Measurements from ENCODE around the gene CPED1.
A peak's percentile ranks its signal among the peaks of the same experiment; 100 is the strongest.
"Not testable (repeated sequence)": the region's sequence is repeated elsewhere in the genome, so short reads cannot be mapped to it uniquely, and the experiment has no call there.

Gene CPED1

GRCh38 chr7:121020989-121021969 is 32.8 kb downstream of the CPED1 start:
- no peak for DNase-seq

DNA sequence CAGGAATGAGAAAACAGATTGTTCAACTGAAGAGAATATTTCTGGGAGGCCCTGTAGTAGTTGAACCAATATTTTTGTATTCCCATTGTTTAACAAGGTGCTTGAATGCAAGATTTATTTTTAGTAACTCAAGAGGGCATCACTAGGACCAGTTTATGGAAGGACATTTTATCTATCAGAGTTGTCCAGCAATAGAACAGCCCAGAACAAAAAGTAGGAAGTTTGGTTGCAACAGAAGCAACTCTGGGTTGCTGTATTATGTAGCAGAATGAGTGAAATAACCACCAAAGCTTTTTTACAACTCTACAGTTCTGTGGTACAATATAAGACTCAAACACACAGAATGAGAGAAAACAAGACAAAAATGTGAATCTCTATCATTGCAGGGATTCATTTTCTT is 34.7 kb downstream of the CPED1 start:
- no peak for DNase-seq

GRCh38 chr7:121023683-121024511 is 35.4 kb downstream of the CPED1 start:
- no peak for DNase-seq

GRCh38 chr7:121024611-121025010 is 36.1 kb downstream of the CPED1 start:
- DNase-seq, result no peak

GRCh38 chr7:121026159-121026558 is 37.6 kb downstream of the CPED1 start:
- no peak for DNase-seq

- no peak for DNase-seq
These were observed 38.1 kb downstream of the CPED1 start for GRCh38 chr7:121026577-121027111.

DNA sequence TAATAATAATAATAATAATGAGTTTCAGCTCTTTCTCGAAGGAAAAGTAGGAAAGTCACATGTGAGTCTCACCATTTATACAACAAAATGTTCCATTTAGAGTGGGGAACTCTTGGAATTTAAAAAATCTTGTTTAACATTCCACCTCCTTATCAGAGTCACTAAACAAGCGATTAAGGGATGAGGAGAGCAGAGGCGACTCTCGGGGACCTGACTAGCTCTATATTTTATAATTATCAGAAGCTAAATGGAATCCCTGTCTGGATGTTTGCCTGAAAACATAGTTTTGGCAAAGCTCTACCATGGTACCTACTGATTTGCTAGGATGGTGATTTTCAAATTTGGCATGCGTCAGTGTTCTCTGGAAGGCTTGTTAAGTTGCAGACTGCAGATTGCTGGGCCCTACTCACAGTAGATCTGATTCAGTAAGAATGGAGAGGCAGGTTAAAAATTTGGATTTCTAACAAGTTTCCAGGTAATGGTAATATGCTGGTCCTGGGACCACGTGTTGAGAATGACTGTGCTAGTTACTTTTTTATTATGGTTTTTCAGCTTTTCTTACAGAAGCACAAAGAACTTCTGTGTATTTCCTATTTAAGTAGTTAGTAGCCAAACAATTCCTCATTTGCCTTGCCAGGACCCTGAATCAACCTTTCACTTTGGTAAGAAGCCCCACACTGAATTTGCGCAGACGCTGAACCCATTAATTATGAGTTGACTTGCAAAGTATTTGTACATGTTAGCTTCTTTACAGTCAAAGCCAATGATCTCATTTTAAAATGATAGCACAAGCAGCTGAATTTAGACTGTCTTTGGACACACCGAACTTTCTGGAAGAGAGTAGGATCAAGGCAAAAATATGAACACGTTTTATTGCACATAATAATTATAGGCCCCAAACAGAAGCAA is 39.5 kb downstream of the CPED1 start:
- no peak for DNase-seq

GRCh38 chr7:121029302-121029701 is 40.8 kb downstream of the CPED1 start:
- DNase-seq, result no peak

DNA sequence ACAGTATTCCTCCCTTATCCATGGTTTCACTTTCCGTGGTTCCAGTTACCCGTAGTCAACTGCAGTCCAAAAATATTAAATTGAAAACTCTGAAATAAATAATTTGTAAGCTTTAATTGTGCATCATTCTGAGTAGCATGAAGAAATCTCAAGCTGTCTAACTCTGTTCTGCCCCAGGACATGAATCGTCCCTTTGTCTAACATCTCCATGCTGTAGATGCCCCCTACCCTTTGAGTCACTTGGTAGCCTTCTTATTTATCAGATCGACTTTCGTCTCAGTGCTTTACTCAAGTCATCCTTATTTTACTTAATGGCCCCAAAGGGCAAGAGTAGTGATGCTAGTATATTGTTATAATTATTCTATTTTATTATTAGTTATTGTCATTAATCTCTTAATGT is 41.8 kb downstream of the CPED1 start:
- DNase-seq, result no peak

DNA sequence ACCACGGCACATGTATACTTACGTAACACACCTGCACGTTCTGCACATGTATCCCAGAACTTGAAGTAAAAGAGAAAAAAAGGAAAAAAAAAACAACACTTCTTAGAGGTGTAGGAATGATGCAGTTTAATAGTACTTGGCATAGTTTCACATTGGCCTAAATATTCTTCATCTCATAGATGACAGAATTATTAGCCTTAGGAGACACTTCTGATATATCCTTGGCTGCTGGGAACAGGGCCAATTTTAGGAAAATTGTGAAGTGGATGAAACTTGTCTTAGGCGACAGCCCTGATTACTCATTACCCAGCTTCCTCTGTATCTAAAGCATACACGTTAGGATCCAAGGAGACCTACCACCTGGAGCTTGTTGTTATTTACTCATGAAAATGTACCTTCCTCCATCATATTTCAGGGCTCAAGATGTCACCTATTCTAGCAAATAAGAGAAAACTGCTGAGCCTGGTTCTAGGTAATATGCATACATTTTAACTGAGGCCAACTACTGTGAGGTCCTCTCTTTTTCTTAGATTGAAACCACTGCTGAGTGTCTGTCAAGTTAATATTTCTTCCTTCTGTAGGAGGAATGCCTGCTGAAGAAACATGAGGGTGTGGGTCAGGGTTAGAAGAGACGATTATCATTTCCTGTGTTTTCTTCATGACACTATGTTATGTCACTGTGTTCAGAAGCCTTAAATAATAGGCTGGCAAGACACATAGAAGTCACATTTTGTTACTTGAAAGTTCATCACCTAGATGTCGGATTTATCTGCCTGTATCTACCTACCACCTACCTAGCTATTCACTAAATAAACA is 44.3 kb downstream of the CPED1 start:
- no peak for DNase-seq

DNA sequence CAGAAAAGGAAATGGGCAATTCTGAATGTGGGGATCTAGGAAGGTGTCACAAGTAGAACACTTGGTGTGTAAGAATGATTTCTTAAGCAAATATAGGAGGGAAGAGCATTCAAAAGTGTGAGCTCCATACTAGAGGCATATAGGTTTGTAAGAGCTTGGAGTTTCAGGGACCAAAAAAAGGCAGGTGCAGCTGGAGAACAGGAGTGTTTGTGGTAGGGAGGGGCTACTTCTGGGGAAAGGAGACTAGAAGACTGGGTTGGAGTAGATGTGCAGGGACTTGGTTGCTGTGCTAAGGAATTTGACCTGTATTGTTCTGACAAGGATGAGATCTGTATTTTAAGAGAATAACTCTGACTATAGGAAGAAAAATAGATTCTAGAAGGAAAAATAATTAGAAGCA is 46.4 kb downstream of the CPED1 start:
- DNase-seq, result no peak

GRCh38 chr7:121036776-121037175 is 48.3 kb downstream of the CPED1 start:
- DNase-seq, result not testable (repeated sequence)

DNA sequence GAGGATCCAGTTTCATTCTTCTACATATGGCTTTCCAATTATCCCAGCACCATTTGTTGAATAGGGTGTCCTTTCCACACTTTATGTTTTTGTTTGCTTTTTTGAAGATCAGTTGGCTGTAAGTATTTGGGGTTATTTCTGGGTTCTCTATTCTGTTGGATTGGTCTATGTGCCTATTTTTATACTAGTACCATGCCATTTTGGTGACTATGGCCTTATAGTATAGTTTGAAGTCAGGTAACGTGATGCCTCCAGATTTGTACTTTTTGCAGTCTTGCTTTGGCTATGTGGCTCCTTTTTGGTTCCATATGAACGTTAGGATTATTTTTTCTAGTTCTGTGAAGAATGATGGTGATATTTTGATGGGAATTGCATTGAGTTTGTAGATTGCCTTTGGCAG is 48.8 kb downstream of the CPED1 start:
- DNase-seq, result not testable (repeated sequence)

DNA sequence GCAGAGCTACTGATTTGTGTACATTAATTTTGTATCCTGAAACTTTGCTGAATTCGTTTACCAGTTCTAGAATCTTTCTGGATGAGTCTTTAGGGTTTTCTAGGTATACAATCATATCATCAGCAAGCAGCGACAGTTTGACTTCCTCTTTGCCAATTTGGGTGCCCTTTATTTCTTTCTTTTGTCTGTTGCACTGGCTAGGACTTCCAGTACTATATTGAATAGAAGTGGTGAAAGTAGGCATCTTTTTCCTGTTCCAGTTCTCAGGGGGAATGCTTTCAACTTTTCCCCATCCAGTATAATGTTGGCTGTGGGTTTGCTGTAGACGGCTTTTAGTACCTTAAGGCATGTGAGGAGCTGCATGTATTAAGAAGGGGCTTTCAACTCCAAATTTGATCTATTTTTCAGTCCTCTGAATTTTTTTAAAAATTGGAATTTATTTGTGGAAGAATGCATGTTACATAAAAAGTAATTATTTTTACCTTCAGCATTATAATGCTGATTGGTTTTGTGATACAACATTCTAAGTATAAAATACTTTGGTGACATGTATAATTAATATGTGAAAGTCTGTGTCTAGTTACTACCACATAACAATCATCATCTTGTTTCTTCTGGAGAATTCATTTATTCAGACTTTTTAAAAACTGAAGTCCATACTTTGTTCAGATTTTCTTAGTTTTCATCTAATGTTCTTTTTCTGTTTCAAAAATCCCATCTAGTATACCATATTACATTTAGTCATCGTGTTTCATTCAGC is 49.6 kb downstream of the CPED1 start:
- DNase-seq, result no peak

DNA sequence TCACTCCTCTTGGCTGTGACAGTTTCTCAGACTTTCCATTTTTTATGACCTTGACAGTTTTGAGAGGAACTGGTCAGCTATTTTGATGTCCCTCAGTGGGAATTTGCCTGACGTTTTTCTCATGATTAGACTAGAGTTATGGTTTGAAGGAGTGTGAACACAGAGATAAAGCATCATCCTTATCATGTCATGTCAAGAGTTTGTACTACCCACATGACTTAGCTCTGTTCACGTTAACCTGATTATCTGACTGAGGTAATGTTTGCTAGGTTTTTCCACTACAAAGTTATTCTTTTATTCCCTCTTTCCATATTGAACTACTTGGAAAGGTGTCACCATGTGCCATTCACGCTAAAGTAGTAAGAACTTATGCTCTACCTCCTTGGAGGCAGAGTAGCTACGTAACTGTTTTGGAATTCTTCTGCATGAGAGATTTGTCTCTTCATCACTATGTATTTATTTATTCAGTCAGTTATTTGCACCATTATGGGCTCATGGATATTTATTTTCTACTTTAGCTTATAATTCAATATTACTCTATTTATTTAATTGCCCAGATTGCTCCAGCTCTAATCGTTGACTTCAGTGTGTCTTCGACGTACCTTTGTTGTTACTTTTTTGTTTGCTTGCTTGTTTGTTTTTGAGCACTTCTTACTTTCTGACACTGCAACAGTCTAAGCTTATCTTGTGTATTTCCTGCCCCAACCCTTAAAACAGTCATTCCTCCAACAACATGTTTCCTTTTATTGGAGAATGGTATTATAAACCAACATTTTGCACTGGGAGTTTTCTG is 50.4 kb downstream of the CPED1 start:
- no peak for DNase-seq

GRCh38 chr7:121039510-121039822 is 51.0 kb downstream of the CPED1 start:
- no peak for DNase-seq

DNA sequence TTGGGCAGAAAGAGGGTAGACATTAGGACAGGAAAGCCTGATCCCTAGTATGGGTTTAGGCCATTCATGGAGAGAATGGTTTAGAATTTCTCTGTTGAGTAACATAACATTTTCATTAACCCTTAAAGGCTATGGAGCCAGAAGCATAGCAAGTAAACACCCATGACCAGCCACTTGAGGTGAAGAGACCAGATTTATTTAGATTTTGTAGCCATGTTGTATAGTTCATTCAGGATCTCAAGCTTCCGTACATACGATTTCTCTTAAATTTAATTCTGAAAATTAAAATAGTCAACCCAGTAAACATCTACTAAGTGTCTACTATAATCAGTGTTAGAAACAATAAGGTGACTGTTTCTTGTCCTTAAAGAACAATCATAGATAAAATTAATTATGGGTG is 51.5 kb downstream of the CPED1 start:
- no peak for DNase-seq

GRCh38 chr7:121041516-121042148 is 53.1 kb downstream of the CPED1 start:
- DNase-seq, result peak; percentile 14

DNA sequence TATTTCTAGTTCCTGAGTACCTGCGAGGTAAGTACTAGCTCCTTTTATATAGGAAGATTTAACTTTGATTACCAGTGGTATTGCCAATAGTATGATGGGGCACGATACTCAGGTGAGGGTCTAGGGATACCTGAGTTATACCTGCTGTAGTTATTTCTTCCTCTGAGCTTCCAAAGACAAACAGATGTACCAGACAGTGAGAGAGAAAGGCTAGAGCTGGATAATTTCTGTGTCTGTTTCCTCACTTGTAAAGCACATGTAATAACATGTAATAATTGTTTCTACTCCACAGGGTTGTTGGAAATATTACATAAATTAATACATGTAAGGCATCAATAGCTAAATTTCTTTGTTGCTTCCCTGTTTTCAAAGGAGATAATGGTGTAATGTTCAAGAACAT is 53.7 kb downstream of the CPED1 start:
- no peak for DNase-seq

DNA sequence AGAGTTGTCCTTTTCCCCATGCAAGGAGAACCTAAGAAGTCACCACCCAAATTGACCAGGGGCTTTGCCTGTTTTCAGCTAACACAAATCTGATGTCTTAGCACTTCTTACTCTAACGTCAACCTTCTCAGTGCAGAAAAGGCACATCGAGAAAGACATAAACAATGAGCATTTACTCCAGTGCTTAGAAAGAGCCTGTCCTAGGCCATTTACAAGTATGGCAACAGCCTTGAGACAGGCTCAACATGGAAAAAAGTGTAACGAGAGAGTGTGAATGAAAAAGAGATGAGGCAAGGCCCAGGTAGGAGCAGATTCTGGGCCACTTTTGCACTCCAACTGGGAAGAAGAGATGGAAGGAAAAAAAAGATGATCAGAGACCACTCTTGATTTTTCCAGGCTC is 54.4 kb downstream of the CPED1 start:
- DNase-seq, result no peak
